Liver (tissue), 9 donors: ENCODE data around the gene MIXL1. TPM values are rescaled to one million over a fixed set of nuclear protein-coding genes. Genes with fewer than 3 reads are reported as not detected.
A peak's percentile ranks its signal among the peaks of the same experiment; 100 is the strongest.

ENCODE experiments used
- DNase-seq: peaks from one replicate; pipeline ENCODE4 v3.0.0-alpha.2; 2017; ENCODE audit warnings: low spot score
- H3K27ac ChIP-seq, 2 donors: one replicate each; pipeline ENCODE4 v1.7.0; 2013; ENCODE audit warnings: inconsistent platforms in 2 of 2, low read length in 2 of 2, control low read depth in 1 of 2, low read depth in 1 of 2, mild to moderate bottlenecking in 1 of 2
- H3K27me3 ChIP-seq, 4 donors: one replicate each; pipeline versions ENCODE4 v1.6.1 to v1.7.0; 2013; ENCODE audit warnings: low read length in 3 of 4, inconsistent platforms in 1 of 4, mild to moderate bottlenecking in 1 of 4, moderate library complexity in 1 of 4; ENCODE audit not compliant: control insufficient read depth in 4 of 4, insufficient read depth in 4 of 4
- H3K36me3 ChIP-seq, 4 donors: one replicate each; pipeline versions ENCODE4 v1.6.1 to v1.7.0; 2013; ENCODE audit warnings: low read length in 3 of 4, mild to moderate bottlenecking in 3 of 4, low read depth in 1 of 4, moderate library complexity in 1 of 4; ENCODE audit not compliant: control insufficient read depth in 4 of 4, insufficient read depth in 3 of 4
- H3K4me1 ChIP-seq, 4 donors: one replicate each; pipeline versions ENCODE4 v1.6.1 to v1.7.0; 2013; ENCODE audit warnings: low read length in 3 of 4, mild to moderate bottlenecking in 3 of 4, moderate library complexity in 1 of 4; ENCODE audit not compliant: control insufficient read depth in 4 of 4, insufficient read depth in 4 of 4
- H3K4me3 ChIP-seq, 3 donors: one replicate each; pipeline versions ENCODE4 v1.6.1 to v1.7.0; 2013; ENCODE audit warnings: low read length in 3 of 3, control low read depth in 1 of 3, low read depth in 1 of 3, mild to moderate bottlenecking in 1 of 3
- H3K9ac ChIP-seq, 2 donors: one replicate each; pipeline ENCODE4 v1.7.0; 2013; ENCODE audit warnings: low read length in 2 of 2, mild to moderate bottlenecking in 2 of 2, moderate library complexity in 2 of 2, control low read depth in 1 of 2, low read depth in 1 of 2
- H3K9me3 ChIP-seq, 4 donors: one replicate each; pipeline versions ENCODE4 v1.6.1 to v1.7.0; 2013; ENCODE audit warnings: low read length in 3 of 4; ENCODE audit not compliant: control insufficient read depth in 4 of 4
- EGR1 ChIP-seq, 2 donors: IDR thresholded peaks; 2 replicates each; pipeline ENCODE4 v1.6.1; 2016 to 2018; ENCODE audit warnings: antibody characterized with exemption in 2 of 2, low read depth in 2 of 2
- FOXA1 ChIP-seq: IDR thresholded peaks from 2 replicates; pipeline ENCODE4 v1.6.1; 2016; ENCODE audit warnings: antibody characterized with exemption
- FOXA2 ChIP-seq: IDR thresholded peaks from 2 replicates; pipeline ENCODE4 v1.6.1; 2016; ENCODE audit warnings: antibody characterized with exemption
- GABPA ChIP-seq, 2 donors: IDR thresholded peaks in 1 of 2; conservative IDR thresholded peaks in 1 of 2; 2 replicates each; pipeline ENCODE4 v1.6.1; 2016; ENCODE audit warnings: antibody characterized with exemption in 2 of 2, mild to moderate bottlenecking in 1 of 2, moderate library complexity in 1 of 2
- HNF4A ChIP-seq, 2 donors: conservative IDR thresholded peaks; 2 replicates each; pipeline ENCODE4 v1.6.1; 2016; ENCODE audit warnings: antibody characterized with exemption in 2 of 2, mild to moderate bottlenecking in 2 of 2
- HNF4G ChIP-seq: IDR thresholded peaks from 2 replicates; pipeline ENCODE4 v1.6.1; 2016; ENCODE audit warnings: antibody characterized with exemption
- JUND ChIP-seq, 2 donors: IDR thresholded peaks; 2 replicates each; pipeline ENCODE4 v1.6.1; 2016; ENCODE audit warnings: antibody characterized with exemption in 2 of 2
- NR2F2 ChIP-seq: IDR thresholded peaks from 2 replicates; pipeline ENCODE4 v1.6.1; 2016; ENCODE audit warnings: antibody characterized with exemption
- RAD21 ChIP-seq, 2 donors: IDR thresholded peaks; 2 replicates each; pipeline ENCODE4 v1.6.1; 2016; ENCODE audit warnings: antibody characterized with exemption in 2 of 2, mild to moderate bottlenecking in 2 of 2
- RXRA ChIP-seq, 2 donors: IDR thresholded peaks; 2 replicates each; pipeline ENCODE4 v1.6.1; 2017 to 2018; ENCODE audit warnings: antibody characterized with exemption in 2 of 2, mild to moderate bottlenecking in 1 of 2
- SP1 ChIP-seq: IDR thresholded peaks from 2 replicates; pipeline ENCODE4 v1.6.1; 2018; ENCODE audit warnings: antibody characterized with exemption, mild to moderate bottlenecking
- TAF1 ChIP-seq: conservative IDR thresholded peaks from 2 replicates; pipeline ENCODE4 v1.6.1; 2016; ENCODE audit warnings: antibody characterized with exemption, mild to moderate bottlenecking
- YY1 ChIP-seq: IDR thresholded peaks from 2 replicates; pipeline ENCODE4 v1.6.1; 2016; ENCODE audit warnings: antibody characterized with exemption, mild to moderate bottlenecking
- WGBS: extraction: QIAGEN DNeasy Blood & Tissue Kit; methylation state at CpG from one replicate; pipeline ENCODE4 v1.1.7; 2013; 5-methylcytosine and 5-hydroxymethylcytosine counted together
- polyA plus RNA-seq, 2 donors: library from polyadenylated mRNA; stranded (reverse) in 1 of 2; unstranded in 1 of 2; fragments of 200-250 nt in 1 of 2; fragments of >200 nt in 1 of 2; fragmentation: Nextera tagmentation in 1 of 2; extraction: Ambion mirVana in 1 of 2; gene quantifications; one replicate each; pipeline versions ENCODE4 v1.2.1 to v1.2.3, GENCODE V29; 2013 to 2015
- total RNA-seq, 2 donors: library from RNA; depleted of rRNA; stranded (reverse); fragments of >200 nt; gene quantifications; one replicate each; pipeline ENCODE4 v1.2.3, GENCODE V29; 2014
- TF ChIP-seq, protein P1 (sequence below): IDR thresholded peaks from 2 replicates; pipeline ENCODE4 v1.6.1; 2016; ENCODE audit warnings: antibody characterized with exemption
- TF ChIP-seq, protein P2 (sequence below): IDR thresholded peaks from 2 replicates; pipeline ENCODE4 v1.6.1; 2016; ENCODE audit warnings: antibody characterized with exemption, mild to moderate bottlenecking
- TF ChIP-seq, protein P3 (sequence below): IDR thresholded peaks from 2 replicates; pipeline ENCODE4 v1.6.1; 2016; ENCODE audit warnings: antibody characterized with exemption
- TF ChIP-seq, protein P4 (sequence below): IDR thresholded peaks from 2 replicates; pipeline ENCODE4 v1.6.1; 2016; ENCODE audit warnings: antibody characterized with exemption
- TF ChIP-seq, protein P5 (sequence below): fragments of 150-350 bp; IDR thresholded peaks from 2 replicates; pipeline ENCODE4 v1.5.1; 2017; ENCODE audit warnings: improper control_type of control experiment, low read depth, low read length; ENCODE audit not compliant: missing input control
- donor health status: healthy.
- donor health status: healthy.
- donor health status: healthy.
- donor health status: healthy.
- donor health status: healthy.

MIXL1 gene
- total and polyA plus RNA-seq, 4 donors = 0.05 TPM; not detected in 3

DNA sequence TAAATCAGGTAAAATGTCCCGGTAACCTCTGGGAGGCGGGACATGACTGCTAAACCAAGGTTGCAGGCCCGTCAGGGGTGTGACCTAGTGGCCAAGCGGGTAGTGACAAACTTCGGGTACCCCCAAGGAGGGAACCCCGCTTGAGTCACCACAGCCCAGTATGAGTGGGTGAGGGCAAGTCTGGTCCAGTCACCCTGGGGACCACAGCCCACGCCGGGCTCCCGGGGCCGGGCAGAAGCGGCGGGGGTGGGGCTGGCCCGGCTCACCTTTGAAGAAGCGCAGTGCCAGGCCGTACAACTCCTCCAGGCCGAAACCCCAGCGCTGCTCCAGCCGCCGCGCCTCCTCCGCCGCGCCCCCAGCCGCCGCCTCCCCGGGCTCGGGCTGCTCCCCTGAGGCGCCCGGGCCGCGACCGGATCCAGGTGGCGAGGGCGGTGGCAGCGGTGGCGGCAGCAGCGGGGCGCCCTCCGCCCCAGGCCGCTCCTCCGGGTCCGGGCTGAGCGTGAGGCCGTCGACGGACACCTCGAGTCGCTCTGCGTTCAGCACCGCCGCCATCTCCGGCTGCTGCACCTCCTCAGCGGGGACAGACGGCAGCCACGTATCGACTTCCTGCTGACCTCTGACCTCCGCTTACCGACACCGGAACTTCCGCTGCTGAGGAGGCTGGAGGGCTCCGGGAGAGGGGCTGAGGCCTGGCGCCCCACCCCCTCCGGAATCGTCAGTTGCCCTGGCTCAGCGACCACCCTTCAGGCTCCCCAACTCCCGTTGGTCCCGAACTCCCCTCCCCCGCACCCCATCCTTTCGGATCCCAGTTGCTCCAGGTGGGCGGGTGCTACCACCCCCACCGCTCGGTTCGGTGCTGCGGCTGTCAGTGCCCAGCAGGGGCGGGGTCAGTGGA is 37.1 kb upstream of the MIXL1 start, which contains the start of gene ACBD3:
Gene ACBD3, minus strand, starts transcription at position 618 of the 895 bp plus-strand sequence. Its CDS starts 66 bp downstream, at position 552.
- H3K36me3 ChIP-seq = no peaks in the 10 kb centered on the region
- H3K27me3 ChIP-seq = no peaks in the 10 kb centered on the region
- H3K27ac ChIP-seq = peak within 1 kb of the TSS; percentile 56 to 84
- H3K4me1 ChIP-seq = peaks cover 5 to 25% (median 14%) of the 10 kb centered on the region in 4 donors
- peak within 1 kb of the TSS; percentile 73 to 95 for H3K9ac ChIP-seq
- peak within 1 kb of the TSS; percentile 76 to 95 (median 92) for H3K4me3 ChIP-seq
- peak; percentile 86 for DNase-seq
- WGBS = under 1% methylated on average over 74 of the region's 75 CpGs
- no peaks in the 10 kb centered on the region for H3K9me3 ChIP-seq
- TF ChIP-seq HNF4A (conservative IDR thresholded peaks at IDR 0.05) (no peak), FOXA1 (no peak), RAD21 (IDR thresholded peaks at IDR 0.05) (no peak), EGR1 (IDR thresholded peaks at IDR 0.05; ENCODE audit: low read depth in 2 of 2) (no peak), SP1 (no peak), JUND (IDR thresholded peaks at IDR 0.05) (no peak), TAF1 (no peak), FOXA2 (no peak), YY1 (peak; percentile 92), GABPA (IDR thresholded peaks at IDR 0.05 in 1 of 2, conservative IDR thresholded peaks at IDR 0.05 in 1 of 2) (peak; percentile 78 to 94), NR2F2 (peak; percentile 69), HNF4G (no peak), RXRA (IDR thresholded peaks at IDR 0.05) (no peak)
- TF ChIP-seq, protein P1, sequence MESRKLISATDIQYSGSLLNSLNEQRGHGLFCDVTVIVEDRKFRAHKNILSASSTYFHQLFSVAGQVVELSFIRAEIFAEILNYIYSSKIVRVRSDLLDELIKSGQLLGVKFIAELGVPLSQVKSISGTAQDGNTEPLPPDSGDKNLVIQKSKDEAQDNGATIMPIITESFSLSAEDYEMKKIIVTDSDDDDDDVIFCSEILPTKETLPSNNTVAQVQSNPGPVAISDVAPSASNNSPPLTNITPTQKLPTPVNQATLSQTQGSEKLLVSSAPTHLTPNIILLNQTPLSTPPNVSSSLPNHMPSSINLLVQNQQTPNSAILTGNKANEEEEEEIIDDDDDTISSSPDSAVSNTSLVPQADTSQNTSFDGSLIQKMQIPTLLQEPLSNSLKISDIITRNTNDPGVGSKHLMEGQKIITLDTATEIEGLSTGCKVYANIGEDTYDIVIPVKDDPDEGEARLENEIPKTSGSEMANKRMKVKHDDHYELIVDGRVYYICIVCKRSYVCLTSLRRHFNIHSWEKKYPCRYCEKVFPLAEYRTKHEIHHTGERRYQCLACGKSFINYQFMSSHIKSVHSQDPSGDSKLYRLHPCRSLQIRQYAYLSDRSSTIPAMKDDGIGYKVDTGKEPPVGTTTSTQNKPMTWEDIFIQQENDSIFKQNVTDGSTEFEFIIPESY = no peak
- TF ChIP-seq, protein P2, sequence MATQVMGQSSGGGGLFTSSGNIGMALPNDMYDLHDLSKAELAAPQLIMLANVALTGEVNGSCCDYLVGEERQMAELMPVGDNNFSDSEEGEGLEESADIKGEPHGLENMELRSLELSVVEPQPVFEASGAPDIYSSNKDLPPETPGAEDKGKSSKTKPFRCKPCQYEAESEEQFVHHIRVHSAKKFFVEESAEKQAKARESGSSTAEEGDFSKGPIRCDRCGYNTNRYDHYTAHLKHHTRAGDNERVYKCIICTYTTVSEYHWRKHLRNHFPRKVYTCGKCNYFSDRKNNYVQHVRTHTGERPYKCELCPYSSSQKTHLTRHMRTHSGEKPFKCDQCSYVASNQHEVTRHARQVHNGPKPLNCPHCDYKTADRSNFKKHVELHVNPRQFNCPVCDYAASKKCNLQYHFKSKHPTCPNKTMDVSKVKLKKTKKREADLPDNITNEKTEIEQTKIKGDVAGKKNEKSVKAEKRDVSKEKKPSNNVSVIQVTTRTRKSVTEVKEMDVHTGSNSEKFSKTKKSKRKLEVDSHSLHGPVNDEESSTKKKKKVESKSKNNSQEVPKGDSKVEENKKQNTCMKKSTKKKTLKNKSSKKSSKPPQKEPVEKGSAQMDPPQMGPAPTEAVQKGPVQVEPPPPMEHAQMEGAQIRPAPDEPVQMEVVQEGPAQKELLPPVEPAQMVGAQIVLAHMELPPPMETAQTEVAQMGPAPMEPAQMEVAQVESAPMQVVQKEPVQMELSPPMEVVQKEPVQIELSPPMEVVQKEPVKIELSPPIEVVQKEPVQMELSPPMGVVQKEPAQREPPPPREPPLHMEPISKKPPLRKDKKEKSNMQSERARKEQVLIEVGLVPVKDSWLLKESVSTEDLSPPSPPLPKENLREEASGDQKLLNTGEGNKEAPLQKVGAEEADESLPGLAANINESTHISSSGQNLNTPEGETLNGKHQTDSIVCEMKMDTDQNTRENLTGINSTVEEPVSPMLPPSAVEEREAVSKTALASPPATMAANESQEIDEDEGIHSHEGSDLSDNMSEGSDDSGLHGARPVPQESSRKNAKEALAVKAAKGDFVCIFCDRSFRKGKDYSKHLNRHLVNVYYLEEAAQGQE = no peak
- TF ChIP-seq, protein P3, sequence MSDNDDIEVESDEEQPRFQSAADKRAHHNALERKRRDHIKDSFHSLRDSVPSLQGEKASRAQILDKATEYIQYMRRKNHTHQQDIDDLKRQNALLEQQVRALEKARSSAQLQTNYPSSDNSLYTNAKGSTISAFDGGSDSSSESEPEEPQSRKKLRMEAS = no peak
- TF ChIP-seq, protein P4, sequence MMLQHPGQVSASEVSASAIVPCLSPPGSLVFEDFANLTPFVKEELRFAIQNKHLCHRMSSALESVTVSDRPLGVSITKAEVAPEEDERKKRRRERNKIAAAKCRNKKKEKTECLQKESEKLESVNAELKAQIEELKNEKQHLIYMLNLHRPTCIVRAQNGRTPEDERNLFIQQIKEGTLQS = no peak
- TF ChIP-seq, protein P5, sequence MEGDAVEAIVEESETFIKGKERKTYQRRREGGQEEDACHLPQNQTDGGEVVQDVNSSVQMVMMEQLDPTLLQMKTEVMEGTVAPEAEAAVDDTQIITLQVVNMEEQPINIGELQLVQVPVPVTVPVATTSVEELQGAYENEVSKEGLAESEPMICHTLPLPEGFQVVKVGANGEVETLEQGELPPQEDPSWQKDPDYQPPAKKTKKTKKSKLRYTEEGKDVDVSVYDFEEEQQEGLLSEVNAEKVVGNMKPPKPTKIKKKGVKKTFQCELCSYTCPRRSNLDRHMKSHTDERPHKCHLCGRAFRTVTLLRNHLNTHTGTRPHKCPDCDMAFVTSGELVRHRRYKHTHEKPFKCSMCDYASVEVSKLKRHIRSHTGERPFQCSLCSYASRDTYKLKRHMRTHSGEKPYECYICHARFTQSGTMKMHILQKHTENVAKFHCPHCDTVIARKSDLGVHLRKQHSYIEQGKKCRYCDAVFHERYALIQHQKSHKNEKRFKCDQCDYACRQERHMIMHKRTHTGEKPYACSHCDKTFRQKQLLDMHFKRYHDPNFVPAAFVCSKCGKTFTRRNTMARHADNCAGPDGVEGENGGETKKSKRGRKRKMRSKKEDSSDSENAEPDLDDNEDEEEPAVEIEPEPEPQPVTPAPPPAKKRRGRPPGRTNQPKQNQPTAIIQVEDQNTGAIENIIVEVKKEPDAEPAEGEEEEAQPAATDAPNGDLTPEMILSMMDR = no peak
